ENCODE measurements around the gene ADGRB2.
A peak's percentile ranks its signal among the peaks of the same experiment; 100 is the strongest.

ADGRB2 gene

GRCh38 chr1:31793586-31794285 is 29.6 kb upstream of the ADGRB2 start:
- DNase-seq (ENCODE audit: low spot score): no peak

GRCh38 chr1:31793086-31793485 is 28.9 kb upstream of the ADGRB2 start:
- DNase-seq (ENCODE audit: low spot score): no peak

- no peak for DNase-seq (ENCODE audit: low spot score)
Measured at GRCh38 chr1:31792541-31792940, 28.4 kb upstream of the ADGRB2 start.

- no peak for DNase-seq (ENCODE audit: low spot score)
Measured at GRCh38 chr1:31792116-31792515, 28.0 kb upstream of the ADGRB2 start.

GRCh38 chr1:31791131-31791858 is 27.2 kb upstream of the ADGRB2 start:
- no peak for DNase-seq (ENCODE audit: low spot score)

GRCh38 chr1:31790641-31791091 is 26.5 kb upstream of the ADGRB2 start:
- DNase-seq (ENCODE audit: low spot score): no peak

- no peak for DNase-seq (ENCODE audit: low spot score)
Measured at GRCh38 chr1:31790140-31790539, 26.0 kb upstream of the ADGRB2 start.

GRCh38 chr1:31789259-31790065 is 25.3 kb upstream of the ADGRB2 start:
- peak; percentile 92 for DNase-seq (ENCODE audit: low spot score)

GRCh38 chr1:31788825-31789256 is 24.7 kb upstream of the ADGRB2 start:
- peak; percentile 74 for DNase-seq (ENCODE audit: low spot score)

GRCh38 chr1:31788138-31788824 is 24.1 kb upstream of the ADGRB2 start:
- DNase-seq (ENCODE audit: low spot score): peak; percentile 96

GRCh38 chr1:31787786-31788137 is 23.6 kb upstream of the ADGRB2 start:
- DNase-seq (ENCODE audit: low spot score): no peak

GRCh38 chr1:31787261-31787660 is 23.1 kb upstream of the ADGRB2 start:
- no peak for DNase-seq (ENCODE audit: low spot score)

GRCh38 chr1:31786366-31787060 is 22.4 kb upstream of the ADGRB2 start:
- no peak for DNase-seq (ENCODE audit: low spot score)

GRCh38 chr1:31785947-31786290 is 21.8 kb upstream of the ADGRB2 start:
- DNase-seq (ENCODE audit: low spot score): no peak

GRCh38 chr1:31785020-31785946 is 21.1 kb upstream of the ADGRB2 start:
- no peak for DNase-seq (ENCODE audit: low spot score)

GRCh38 chr1:31784356-31785019 is 20.3 kb upstream of the ADGRB2 start:
- no peak for DNase-seq (ENCODE audit: low spot score)

- DNase-seq (ENCODE audit: low spot score): no peak
Measured at GRCh38 chr1:31783846-31784245, 19.7 kb upstream of the ADGRB2 start.

GRCh38 chr1:31782421-31783410 is 18.6 kb upstream of the ADGRB2 start:
- DNase-seq (ENCODE audit: low spot score): no peak
